A172 (cell line): ENCODE results near the gene FAM83C. TPM values are rescaled to one million over a fixed set of nuclear protein-coding genes. Genes with fewer than 3 reads are reported as not detected.
A peak's percentile ranks its signal among the peaks of the same experiment; 100 is the strongest.
"Not testable (repeated sequence)": the region's sequence is repeated elsewhere in the genome, so short reads cannot be mapped to it uniquely, and the experiment has no call there.

ENCODE experiments used
- DNase-seq: peaks from one replicate; pipeline ENCODE4 v3.0.0-alpha.2; 2015; ENCODE audit warnings: low spot score
- total RNA-seq: library from RNA; depleted of rRNA; stranded (reverse); fragments of >200 nt; shearing (Covaris generic); gene quantifications from 2 replicates; pipeline ENCODE4 v1.2.3, GENCODE V29; 2014

The FAM83C gene
- total RNA-seq, 1 experiment from 2014 or later = not detected

DNA sequence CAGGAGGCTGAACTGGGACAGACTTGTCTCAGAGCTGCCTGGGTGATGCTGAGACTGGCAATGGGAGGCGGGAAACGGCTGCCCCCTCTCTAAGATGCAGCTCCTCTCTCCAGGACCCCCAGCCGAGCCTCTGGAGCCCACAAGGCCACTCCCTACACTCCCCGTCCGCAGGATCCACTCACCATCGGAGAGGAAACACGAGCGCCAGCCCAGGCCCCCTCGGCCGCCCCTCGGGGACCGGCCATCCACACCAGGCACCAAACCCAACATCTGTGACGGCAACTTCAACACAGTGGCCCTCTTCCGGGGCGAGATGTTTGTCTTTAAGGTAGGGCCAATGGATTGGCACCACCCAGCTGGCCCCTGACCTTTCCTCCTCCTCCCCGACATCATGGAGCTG, 25.1 kb downstream of the FAM83C start:
- no peak for DNase-seq

- peak; percentile 55 for DNase-seq
Measured at GRCh38 chr20:35264755-35265154, 27.5 kb downstream of the FAM83C start.

DNA sequence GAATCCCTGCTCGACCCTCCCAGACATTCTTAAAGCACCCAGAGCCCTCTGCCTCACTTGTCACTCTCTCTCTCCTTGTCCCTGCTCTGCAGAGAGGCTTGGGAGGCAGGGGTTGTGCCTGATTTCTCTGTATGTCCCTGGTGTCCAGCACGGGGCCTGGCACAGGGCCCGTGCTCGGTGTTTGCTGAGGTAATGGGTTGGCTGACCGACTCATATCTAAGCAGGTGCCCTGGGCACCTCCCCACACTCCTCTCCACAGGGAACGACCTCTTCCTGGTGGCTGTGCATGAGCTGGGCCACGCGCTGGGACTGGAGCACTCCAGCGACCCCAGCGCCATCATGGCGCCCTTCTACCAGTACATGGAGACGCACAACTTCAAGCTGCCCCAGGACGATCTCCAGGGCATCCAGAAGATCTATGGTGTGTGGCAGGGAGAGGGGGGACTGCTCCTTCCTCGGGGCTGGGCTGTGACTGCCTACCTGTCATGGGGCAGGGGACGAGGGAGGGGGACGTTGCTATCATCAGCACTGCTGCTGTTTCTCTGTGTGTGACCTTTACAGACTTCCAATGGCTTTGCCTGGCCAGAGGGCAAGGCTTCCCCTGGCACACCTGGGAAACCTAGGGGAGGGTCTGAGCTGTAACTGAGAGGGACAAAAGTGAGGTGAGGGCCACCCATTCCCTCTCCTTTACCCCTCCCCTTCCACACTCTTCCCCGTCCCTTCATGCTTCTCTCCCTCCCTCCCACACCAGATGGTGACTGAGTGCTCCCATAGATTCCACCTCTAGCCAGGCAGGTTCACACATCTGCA, 28.5 kb downstream of the FAM83C start:
- peak; percentile 74 for DNase-seq

GRCh38 chr20:35262731-35263531, 29.3 kb downstream of the FAM83C start:
- peak; percentile 97 for DNase-seq

DNA sequence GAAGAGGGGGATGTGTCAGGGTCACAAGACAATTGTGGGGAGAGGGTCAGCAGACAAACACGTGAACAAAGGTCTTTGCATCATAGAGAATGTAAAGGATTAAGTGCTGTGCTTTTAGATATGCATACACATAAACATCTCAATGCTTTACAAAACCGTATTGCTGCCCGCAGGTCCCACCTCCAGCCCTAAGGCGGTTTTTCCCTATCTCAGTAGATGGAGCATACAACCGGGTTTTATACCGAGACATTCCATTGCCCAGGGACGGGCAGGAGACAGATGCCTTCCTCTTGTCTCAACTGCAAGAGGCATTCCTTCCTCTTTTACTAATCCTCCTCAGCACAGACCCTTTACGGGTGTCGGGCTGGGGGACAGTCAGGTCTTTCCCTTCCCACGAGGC, 29.9 kb downstream of the FAM83C start:
- not testable (repeated sequence) for DNase-seq

DNA sequence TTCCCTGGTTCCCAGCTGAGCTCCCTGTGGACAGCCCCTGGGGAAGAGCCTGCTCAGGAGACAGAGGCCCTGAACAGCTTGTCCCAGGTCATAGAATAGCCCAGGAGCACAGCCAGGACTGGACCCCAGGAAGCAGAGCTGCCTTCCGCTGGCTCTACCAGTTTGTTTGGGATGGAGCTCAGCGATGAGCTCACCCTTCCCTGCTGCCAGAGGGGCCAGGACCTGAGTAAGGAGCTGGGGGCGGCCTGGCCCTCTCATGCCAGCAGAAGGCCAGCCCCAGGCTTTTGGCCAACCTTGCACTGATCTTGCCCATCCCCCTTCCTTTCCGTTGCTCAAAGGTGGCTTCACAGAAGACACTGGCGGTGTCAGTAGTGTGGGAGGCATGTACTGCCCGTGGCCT, 31.8 kb downstream of the FAM83C start:
- no peak for DNase-seq

DNA sequence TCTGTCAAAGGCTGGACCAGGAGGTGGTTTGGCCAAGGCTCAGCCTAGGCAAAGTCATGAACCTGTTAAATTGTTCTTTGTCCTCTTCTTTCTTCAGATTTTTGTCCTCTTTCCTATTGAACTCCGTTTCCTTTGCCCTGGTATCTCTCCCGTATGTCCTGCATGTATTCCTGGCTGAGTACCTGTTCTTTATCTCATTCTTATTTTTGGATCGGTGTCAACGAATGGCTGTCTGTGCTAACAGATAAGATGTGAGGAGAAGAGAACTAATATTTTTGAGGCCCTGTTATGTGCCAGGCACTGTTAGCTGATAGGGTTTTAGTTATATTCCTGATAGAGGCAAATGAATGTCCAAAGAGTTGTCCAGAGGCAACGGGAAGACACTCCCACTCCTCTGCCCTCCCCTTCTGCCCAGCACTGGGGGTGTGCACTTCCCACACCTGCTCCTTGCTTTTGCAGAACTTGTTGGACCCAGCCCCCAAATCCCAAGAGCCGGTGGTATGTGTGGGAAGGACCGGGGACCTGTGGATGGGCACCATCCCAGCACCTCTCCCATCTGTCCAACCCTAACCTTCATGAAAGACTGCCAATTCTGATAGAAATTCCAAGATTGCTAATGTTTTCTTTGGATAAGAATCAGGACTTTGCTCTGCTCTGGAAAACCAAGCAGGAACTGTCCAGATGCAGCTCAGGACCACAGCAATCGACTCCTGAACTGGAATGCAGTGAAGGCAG, 34.9 kb downstream of the FAM83C start:
- peak; percentile 71 for DNase-seq

GRCh38 chr20:35254448-35254999, 37.7 kb downstream of the FAM83C start:
- DNase-seq = no peak

- no peak for DNase-seq
Measured at GRCh38 chr20:35253010-35253409, 39.2 kb downstream of the FAM83C start.

DNA sequence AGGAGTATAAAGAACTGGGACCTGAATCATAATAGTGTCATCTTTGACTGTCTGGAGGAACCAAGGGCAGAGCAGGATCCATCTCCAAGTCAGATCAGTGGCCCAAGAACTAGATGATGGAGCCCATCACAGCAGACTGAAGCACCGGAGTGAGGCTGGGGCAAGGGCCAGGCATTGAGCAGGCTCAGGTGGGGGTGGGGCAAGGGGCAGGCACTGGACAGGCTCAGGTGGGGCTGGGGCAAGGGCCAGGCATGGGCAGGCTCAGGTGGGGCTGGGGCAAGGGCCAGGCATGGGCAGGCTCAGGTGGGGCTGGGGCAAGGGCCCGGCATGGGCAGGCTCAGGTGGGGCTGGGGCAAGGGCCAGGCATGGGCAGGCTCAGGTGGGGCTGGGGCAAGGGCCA, 39.6 kb downstream of the FAM83C start:
- not testable (repeated sequence) for DNase-seq

DNA sequence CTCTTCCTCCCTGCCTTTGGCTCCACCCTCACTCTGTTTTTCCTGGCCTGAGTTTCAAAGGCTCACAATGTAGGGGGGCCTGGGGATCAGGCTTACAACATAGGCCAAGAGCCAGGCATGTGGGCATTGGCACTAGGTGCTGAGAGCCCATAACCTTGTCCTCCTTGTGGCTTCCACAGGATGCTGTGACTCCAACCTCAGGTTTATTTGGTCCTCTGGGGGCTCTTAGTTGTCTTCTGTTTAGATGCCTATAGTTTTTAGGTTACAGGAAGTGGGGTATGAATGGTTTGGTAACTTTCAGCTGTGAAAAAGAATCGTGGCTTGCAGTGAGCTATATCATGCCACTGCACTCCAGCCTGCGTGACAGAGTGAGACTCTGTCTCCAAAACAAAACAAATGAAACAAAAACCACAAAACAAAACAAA, 40.2 kb downstream of the FAM83C start:
- DNase-seq = no peak

DNA sequence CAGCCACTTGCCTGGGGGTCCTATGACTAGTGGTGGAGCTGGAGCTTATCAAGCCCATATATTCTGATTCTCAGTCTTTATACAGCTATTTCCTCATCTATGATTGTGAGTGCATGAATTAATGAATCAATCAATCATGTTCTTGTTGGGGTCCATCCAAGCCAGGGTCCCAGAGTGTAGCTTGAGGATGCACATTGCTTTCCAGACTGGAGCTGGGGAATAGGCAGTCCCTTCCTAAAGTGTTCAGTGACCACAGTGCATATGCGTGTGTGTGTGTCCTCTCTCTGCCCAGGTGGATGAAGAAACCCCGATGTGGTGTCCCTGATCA, 40.6 kb downstream of the FAM83C start:
- no peak for DNase-seq

DNA sequence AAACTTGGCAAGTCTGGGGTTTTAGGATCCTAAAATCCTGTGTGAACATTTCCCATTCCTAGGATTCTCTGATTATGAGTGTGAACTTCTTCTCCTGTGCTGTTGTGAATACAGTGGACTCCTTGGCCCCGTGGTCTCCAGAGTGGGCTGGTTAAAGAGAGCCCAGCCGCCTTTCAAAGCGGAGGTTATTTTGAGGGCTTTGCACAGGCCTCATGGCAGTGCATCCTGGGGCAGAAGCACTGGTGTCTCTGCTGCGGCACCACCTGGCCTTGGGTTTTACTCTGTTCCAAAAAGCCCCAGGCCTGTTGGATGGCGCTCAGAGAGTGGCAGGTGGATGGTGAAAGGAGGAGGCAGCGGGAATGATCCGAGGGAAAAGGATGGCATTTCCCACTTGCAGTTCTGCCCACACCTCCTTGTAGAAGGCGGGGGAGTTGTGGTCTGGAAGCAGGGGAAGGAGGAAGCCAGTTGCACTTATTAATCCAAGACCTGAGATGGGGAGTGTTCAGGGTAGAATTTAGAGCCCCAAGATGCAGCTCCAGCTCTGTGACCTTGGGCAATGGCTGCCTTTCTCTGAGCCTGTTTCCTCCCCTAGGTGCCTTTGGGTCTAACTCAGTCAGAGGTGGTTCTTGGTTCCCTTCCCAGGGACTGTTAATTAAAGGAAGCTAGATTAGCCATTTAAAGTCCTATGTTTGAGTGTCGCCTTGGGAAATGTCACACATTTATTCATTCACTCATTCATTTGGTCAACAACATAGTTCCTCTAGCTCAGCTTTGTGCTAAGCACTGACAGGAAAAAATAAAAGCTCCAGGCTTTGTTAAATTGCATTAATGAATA, 43.4 kb downstream of the FAM83C start:
- no peak for DNase-seq

DNA sequence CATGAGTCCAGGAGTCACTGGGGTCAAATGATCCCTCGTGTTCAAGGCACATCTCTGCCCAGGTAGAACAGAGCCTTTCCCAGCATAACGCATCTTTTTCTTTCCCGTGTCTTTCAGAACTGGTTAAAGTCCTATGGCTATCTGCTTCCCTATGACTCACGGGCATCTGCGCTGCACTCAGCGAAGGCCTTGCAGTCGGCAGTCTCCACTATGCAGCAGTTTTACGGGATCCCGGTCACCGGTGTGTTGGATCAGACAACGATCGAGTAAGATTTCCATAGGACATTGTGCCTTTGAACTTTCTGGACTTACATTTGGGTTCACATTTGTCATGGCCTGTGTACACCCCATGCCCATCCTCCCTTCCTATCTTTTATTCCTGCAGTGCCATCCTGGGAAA, 45.5 kb downstream of the FAM83C start:
- no peak for DNase-seq

GRCh38 chr20:35243986-35244385, 48.2 kb downstream of the FAM83C start:
- DNase-seq = no peak

- no peak for DNase-seq
Measured at GRCh38 chr20:35243317-35243716, 48.9 kb downstream of the FAM83C start.

DNA sequence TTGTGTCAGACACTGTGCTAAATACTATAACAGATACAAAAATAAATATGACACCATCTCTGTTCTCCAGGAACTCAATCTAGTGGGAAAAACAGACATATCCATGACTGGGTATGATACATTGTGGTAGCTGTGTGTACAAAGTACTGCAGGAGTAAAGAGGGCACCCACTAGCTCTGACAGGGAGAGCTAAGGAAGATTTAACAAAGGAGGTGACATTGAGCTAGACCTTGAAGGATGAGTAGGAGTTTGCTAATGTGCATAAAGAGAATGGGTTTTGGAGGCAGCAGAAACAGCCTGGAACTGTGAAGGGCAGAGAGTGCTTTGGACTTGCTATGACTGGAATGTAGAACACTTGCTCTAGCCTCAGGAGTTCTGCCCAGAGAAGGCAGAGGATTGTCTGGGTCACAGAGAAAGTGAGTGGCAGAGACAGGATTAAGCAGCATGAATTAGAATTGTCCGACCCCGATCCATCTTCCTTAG, 51.4 kb downstream of the FAM83C start:
- no peak for DNase-seq

GRCh38 chr20:35240083-35240810, 52.0 kb downstream of the FAM83C start:
- DNase-seq = no peak

DNA sequence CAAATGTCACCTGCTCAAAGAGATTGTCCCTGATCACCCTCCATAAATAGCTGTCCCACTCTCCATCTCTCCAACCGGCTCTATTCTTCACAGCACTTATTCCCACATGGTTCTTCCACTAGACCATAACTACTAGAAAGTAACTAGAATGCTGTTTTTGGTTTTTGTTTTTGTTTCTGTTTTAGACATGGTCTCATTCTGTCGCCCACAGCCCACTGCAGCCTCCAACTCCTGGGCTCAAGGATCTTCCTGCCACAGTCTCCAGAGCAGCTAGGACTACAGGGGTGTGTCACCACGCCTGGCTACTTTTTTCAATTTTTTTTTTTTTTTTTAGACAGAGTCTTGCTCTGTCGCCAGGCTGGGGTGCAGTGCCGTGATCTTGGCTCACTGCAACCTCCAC, 53.5 kb downstream of the FAM83C start:
- no peak for DNase-seq

DNA sequence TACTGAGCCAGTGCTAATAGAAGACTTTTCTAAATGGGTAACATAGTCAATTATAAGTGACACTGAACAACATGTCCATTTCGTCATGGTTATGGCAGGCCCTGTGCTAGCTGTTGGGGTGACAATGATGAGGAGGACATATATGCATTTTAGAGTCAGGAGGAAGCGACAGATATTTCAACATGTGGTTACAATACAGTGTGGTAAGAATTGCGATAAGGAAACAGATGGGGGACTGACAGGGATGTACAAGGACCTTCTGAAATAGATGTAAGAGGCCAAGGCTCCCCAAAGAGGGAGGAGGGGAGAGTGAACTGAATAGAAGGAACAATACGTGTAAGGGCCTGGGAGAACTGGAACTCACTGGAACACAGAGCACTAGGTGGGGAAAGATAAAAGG, 54.1 kb downstream of the FAM83C start:
- no peak for DNase-seq
